Gastroesophageal sphincter (tissue), 3 donors: ENCODE results near the gene BPIFA1.

Experiments
- POLR2A ChIP-seq, 2 donors: fragments of 450-650 bp; IDR thresholded peaks; one replicate each; pipeline ENCODE4 v1.6.1; 2017; ENCODE audit warnings: antibody characterized with exemption in 2 of 2, mild to moderate bottlenecking in 2 of 2, moderate library complexity in 1 of 2
- POLR2AphosphoS5 ChIP-seq: sonication (generic); formaldehyde crosslinking; IDR thresholded peaks from one replicate; pipeline ENCODE4 v1.6.1; 2017; ENCODE audit warnings: antibody characterized with exemption
- TF ChIP-seq, protein P1 (sequence below), 4 experiments: fragments of 200-600 bp in 2 of 4; fragments of 450-650 bp in 2 of 4; sonication (generic) in 1 of 4; IDR thresholded peaks; one replicate each; pipeline ENCODE4 v1.5.1; 2017 to 2019; ENCODE audit warnings: antibody characterized with exemption in 4 of 4, mild to moderate bottlenecking in 2 of 4, moderate library complexity in 2 of 4

DNA sequence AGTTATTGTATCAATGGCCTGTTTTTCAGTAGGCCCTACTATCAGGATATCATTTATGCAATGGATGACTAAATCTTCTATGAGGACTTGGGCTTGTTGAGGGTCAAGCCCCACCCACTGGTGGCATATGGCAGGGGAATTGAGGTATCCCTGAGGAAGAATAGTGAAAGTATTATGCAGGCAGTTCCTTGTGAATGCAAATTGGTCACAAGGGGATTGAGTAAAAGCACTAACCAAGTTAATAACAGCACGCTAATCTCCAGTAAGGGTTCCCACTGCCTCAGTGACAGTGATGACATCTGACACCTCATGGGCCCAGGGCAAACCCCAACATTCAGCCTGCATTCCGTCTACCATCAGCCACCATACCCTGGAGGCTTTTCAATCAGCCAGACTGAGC is 14.9 kb downstream of the BPIFA1 start:
- TF ChIP-seq, protein P1, sequence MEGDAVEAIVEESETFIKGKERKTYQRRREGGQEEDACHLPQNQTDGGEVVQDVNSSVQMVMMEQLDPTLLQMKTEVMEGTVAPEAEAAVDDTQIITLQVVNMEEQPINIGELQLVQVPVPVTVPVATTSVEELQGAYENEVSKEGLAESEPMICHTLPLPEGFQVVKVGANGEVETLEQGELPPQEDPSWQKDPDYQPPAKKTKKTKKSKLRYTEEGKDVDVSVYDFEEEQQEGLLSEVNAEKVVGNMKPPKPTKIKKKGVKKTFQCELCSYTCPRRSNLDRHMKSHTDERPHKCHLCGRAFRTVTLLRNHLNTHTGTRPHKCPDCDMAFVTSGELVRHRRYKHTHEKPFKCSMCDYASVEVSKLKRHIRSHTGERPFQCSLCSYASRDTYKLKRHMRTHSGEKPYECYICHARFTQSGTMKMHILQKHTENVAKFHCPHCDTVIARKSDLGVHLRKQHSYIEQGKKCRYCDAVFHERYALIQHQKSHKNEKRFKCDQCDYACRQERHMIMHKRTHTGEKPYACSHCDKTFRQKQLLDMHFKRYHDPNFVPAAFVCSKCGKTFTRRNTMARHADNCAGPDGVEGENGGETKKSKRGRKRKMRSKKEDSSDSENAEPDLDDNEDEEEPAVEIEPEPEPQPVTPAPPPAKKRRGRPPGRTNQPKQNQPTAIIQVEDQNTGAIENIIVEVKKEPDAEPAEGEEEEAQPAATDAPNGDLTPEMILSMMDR (IDR thresholded peaks at IDR 0.05): no peak
- TF ChIP-seq POLR2AphosphoS5 (no peak), POLR2A (IDR thresholded peaks at IDR 0.05) (no peak)
